DMS153 treated with DMSO at 0.1 percent for 48 hours (cell line): ENCODE data around the gene RETN.

Experiments used
- DNase-seq: peaks from one replicate; lab custom pipeline; 2025; ENCODE audit not compliant: unreplicated experiment; lab: John Stamatoyannopoulos, UW

RETN gene

GRCh38 chr19:7681340-7682174 is 12.7 kb downstream of the RETN start:
- no peak for DNase-seq

GRCh38 chr19:7682175-7682855 is 13.5 kb downstream of the RETN start:
- no peak for DNase-seq

DNA sequence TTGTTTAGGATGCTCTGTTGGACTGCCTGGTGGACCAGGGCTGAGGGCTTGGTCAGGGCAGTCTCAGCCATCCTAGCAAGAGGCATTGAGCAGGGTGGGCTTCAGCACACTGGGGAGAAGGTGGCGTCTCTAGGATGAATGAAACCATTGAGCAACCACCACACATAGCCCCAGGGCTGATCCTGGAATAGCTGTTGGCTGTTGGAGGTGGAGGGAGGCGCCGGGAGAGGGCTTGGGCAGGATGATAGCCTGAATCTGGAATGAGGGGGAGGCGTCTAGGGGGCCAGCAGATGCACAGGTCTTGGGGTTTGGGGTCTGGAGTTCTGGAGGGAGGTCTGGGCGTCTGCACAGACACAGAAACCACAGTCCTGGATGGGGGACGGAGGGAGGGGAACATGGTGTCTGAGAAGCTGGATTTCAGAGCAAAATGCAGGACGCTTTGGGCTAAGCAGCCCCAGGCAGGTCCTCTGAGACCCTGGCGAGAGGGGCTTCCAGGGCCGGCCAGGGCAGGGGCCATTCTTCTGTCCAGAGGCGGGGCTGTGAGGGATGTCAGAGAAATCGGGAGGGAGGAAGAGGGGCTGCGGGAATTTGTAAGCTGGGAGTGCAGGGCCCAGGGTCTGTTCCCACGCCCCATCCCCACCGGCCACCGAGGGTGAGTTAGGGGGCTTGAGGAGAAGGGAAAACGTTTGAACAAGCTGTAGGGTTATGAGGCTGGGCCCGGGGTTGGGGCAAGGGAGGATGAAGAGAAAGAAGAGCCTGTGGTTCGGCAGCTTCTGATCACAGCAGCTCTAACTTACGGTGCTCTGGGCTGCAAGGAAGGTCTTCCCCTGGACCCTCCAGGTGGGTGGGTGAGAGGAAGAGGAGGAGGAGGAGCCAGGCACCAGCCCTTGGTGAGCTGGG is 16.9 kb downstream of the RETN start:
- DNase-seq = no peak

GRCh38 chr19:7687177-7687576 is 18.3 kb downstream of the RETN start:
- DNase-seq = no peak

DNA sequence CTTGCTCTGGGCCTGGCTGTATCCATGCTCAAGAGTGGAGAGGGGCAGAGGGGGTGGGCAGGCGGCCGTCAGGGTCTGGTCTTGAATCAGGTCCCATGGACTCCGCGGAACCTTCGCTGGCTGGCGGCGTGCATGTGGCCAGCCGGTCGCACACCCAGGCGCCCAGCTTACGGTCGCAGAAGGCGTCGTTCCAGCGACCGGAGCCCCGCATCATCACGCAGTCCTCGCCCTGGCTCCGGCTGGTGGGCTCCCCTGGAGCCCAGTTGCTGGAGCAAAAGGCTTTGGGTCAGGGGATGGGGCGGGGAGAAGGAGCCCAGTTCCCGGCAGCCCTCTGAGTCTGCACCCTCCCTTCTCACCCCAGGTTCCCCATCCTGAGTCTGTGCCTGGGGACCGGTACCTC is 20.3 kb downstream of the RETN start:
- DNase-seq = no peak

DNA sequence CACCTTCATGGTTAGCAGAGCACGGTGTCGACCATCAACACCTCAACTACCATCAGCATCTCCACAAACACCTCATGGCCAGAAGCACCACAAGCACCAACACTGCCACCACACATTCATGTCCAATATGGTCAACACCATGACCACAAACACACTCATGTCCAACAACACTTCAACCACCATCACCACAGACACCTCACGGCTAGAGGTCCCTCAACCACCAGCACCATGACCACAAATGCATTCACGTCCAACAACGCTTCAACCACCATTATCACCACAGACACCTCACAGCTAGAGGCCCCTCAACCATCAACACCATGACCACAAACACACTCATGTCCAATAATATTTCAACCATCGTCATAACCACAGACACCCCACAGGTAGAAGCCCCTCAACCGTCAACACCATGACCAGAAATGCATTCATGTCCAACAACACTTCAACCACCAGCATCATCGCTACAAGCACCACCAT is 22.0 kb downstream of the RETN start:
- no peak for DNase-seq

DNA sequence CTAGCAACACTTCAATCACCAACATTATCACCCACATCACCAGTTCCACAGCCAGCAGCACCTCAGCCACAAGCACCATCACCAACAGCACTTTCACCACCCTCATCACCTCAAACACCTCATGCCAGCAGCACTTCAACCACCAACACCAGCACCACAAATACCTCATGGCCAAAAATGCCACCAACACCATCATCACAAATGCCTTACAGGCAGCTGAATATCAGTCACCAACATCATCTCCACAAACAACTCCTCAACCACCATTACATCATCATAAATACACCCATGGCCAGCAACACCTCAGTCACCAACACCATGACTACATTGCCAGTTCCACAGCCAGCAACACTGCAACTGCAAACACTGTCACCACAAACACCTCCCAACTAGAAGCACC is 22.6 kb downstream of the RETN start:
- no peak for DNase-seq

DNA sequence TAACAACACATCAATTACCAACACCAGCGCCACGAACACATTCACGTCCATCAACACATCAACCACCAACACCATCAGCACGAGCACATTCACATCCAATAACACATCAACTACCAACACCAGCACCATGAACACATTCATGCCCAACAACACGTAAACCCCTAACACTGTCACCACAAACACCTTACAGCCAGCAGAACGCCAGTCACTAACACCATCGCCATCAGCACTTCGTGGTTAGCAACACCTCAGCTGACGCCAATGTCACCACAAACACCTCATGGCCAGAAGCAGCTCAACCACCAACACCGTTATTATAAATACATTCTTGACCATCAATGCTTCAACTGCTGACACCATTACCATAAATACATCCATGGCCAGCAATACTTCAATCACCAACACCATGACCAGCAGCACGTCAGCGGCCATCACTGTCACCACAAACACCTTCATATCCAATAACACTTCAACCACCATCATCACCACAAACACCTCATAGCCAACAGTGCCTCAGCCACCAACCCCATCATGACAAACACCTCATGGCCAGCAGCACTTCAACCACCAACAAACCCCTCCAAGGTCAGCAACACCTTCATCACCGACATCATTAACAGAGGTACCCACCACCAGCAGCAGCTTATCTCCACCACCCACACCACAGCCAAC is 23.7 kb downstream of the RETN start:
- DNase-seq = no peak

- DNase-seq = no peak
These were observed 25.6 kb downstream of the RETN start for GRCh38 chr19:7694499-7694898.

- DNase-seq = no peak
These were observed 29.0 kb downstream of the RETN start for GRCh38 chr19:7697721-7698287.

- DNase-seq = no peak
These were observed 29.7 kb downstream of the RETN start for GRCh38 chr19:7698583-7698982.

DNA sequence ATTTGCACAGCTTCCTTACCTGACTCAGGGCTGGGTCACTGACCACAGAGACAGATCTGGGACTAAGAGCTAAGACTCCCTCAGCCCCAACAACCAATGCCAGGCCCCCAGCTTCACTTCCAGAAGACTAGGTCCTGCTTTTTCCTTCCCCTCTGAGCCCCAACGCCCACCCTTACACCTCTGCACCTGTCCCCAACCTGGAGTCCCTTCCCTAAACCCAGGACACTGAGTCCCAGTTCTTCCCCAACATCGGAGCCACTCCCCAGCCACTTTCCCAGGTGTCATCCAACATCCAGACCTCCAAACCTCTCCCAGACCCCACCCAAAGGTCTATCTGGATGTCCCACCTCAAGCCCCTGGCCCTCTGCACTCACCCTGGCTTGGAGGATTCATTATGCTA is 30.2 kb downstream of the RETN start:
- DNase-seq = no peak

DNA sequence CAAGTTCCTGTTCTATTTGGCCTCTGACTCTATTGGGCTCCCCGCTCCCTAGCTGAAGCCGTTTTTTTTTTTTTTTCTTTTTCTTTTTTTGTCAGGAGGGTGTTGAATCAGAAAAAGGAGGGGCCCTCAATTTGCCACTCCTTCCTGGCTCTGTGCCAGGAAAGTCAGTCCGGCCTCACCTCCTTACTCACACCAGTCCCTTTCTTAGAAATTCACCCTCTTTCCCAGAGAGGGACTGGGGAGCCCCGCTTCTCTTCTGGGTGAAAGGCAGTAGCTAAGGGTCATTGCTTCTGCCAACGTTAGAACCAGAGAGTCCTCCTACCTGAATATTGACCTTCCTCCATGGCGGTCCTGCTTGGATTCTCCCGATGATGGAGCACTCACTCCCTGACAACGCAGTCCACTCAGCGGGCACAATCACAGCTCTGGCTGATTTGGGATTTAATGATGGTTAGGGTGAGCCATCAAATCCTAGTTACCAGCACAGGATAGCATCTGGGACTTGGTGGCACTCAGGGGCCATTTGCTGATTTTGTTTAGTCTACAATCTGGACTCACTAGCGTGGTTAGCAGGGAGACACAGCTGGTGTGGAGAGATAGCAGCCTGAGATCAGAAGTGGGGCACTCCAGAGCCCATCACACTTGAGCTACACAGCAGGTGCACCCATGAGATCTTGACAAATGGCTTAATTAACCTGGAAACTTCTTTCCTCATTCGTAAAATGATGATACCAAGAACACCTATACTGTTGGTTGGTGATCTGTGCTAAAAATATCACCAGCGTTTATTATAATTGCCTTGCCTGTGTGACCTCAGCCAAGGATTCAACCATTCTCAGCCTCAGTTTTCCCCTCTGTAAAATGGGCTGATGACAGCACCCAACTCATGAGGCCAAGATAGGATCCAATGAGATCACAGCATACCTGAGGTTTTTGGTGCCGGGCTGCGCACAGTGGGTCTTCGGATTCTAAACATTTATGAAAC is 30.9 kb downstream of the RETN start:
- no peak for DNase-seq

- DNase-seq = no peak
These were observed 32.3 kb downstream of the RETN start for GRCh38 chr19:7701049-7701653.

- DNase-seq = no peak
These were observed 33.0 kb downstream of the RETN start, which contains the start of gene FCER2 for GRCh38 chr19:7701654-7702457. FCER2 (minus strand) TSS chr19:7702131; CDS start chr19:7699760, 2,371 bp downstream.

- no peak for DNase-seq
These were observed 34.5 kb downstream of the RETN start for GRCh38 chr19:7703332-7703731.

GRCh38 chr19:7704280-7705060 is 35.6 kb downstream of the RETN start:
- no peak for DNase-seq
